Measurements from ENCODE around the gene CENPH. TPM values are rescaled to one million over a fixed set of nuclear protein-coding genes. Genes with fewer than 3 reads are reported as not detected.
"Not testable (repeated sequence)": the region's sequence is repeated elsewhere in the genome, so short reads cannot be mapped to it uniquely, and the experiment has no call there.

CENPH gene
- total RNA-seq, 1 experiment from 2014 or later: 45.8 TPM

DNA sequence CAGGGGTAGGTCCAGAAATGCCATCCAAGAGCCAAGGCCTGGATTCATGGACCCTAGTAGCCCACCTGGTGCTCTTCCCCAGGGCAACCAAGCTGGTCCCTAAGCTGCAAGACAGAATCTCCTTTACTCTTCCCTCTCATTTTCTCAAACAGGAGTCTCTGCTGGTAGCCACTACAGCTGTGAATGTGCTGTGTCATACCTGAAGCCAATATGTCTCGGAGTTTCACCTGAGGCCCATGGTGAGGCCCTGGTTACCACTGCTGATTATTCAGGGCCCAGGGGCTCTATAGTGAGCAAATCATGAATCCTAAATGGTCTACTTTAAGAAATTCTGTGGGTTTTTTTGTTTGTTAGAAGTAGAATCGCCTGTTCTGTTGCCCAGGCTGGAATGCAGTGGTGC, 61.2 kb downstream of the CENPH start:
- no peak for DNase-seq (ENCODE audit: low spot score)

DNA sequence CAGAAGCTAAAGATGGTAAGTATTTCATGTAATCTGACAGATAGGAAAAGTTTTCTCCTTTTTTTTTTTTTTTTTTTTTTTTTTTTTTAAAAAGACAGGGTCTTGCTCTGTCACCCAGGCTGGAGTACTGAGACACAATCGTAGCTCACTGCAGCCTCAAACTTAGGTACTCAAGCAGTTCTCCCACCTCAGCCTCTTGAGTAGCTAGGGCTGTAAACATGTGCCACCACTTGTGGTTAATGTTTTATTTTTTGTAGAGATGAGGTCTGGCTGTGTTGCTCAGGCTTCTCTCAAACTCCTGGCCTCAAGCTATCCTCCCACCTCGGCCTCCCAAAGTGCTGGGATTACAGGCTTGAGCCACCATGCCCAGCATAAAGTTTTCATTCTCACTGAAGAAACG, 63.1 kb downstream of the CENPH start:
- no peak for DNase-seq (ENCODE audit: low spot score)

DNA sequence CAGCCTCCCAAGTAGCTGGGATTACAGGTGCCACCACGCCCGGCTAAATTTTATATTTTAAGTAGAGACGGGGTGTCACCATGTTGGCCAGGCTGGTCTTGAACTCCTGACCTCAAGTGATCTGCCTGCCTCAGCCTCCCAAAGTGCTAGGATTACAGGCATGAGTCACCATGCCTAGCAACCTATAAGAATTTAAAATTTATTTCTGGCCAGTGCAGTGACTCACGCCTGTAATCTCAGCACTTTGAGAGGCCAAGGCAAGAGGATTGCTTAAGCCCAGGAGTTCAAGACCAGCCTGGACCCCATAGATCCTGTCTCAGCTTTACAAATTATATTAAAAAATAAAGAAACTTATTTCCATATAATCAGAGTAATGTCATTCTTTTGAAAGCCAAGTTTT, 66.6 kb downstream of the CENPH start:
- DNase-seq (ENCODE audit: low spot score): not testable (repeated sequence)

DNA sequence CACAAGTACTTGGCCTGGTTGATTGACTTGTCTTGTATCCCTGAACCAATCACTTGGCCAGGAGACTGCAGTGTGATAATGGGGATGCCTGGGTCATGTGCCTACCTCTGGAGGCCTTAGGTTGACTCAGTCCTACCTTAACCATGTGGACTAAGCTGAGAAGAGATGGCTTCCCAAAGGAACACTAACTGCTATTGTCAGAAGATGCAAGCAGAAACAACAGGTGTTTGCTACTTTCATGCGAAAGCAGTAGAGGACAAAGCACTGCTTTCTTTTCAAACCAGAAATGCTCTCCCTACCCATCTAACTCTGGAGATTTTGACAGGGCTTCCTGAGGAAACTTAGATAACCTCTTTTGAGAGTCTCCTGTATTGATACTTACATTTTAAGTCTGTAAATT, 68.2 kb downstream of the CENPH start:
- DNase-seq (ENCODE audit: low spot score): no peak

Other genes with a start within 250 kb of the CENPH start
- 45.8 and 64.2 TPM in 2 replicates for gene SLC30A5, start 95.6 kb upstream of the CENPH start, total RNA-seq (2014; rRNA removed; shearing (Covaris generic))
- 513 and 514 TPM in 2 replicates for gene CCNB1, start 22.4 kb upstream of the CENPH start, total RNA-seq (2014; rRNA removed; shearing (Covaris generic))
- gene CDK7, start 45.3 kb downstream of the CENPH start, total RNA-seq (2014; rRNA removed; shearing (Covaris generic)): 48.7 and 63.9 TPM in 2 replicates
- 0.64 and 4.0 TPM in 2 replicates for gene CCDC125, start 143.2 kb downstream of the CENPH start, total RNA-seq (2014; rRNA removed; shearing (Covaris generic))
- 27.3 and 37.3 TPM in 2 replicates for gene AK6, start 179.9 kb downstream of the CENPH start, total RNA-seq (2014; rRNA removed; shearing (Covaris generic))
- gene TAF9, start 179.9 kb downstream of the CENPH start, total RNA-seq (2014; rRNA removed; shearing (Covaris generic)): 149 and 164 TPM in 2 replicates
- 14.8 and 17.6 TPM in 2 replicates for gene RAD17, start 180.2 kb downstream of the CENPH start, total RNA-seq (2014; rRNA removed; shearing (Covaris generic))
- 0.08 and 0.12 TPM in 2 replicates for gene MARVELD2, start 225.5 kb downstream of the CENPH start, total RNA-seq (2014; rRNA removed; shearing (Covaris generic))